LNCaP clone FGC (cell line): ENCODE results near the gene TMEM63A.

Experiments used
- DNase-seq: peaks from one replicate; pipeline ENCODE4 v3.0.0-alpha.2; 2011; ENCODE audit warnings: low read depth
- H3K4me3 ChIP-seq: 2 replicates; pipeline ENCODE4 v1.5.1; 2011; ENCODE audit warnings: mild to moderate bottlenecking, low read depth, low read length, control low read depth
- TF ChIP-seq, protein P1 (sequence below): IDR thresholded peaks from 2 replicates; pipeline ENCODE4 v1.5.1; 2012; ENCODE audit warnings: mild to moderate bottlenecking; ENCODE audit not compliant: control insufficient read depth, insufficient read depth; ENCODE audit errors: extremely low read depth

TMEM63A gene

DNA sequence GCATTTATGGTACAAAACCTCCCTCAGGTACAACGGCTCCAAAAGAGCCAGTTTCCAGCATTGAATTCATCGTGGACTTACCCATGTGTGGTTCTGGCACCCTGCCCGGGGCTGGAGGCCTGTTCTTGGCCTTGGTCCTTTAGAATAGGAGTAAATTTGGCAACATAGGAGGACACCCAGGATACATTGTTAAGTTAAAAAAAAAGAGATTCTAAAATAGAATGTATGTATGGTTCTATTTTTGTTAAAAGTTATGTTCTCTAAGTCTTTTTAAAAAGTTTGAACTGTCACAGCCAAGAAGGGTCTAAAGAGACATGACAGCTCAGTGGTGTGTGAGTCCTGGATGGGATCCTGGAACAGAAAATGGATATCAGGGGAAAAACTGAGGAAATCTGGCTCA lies 46.3 kb downstream of the TMEM63A start:
- DNase-seq: peak; percentile 31
- no peak overlapping the region for H3K4me3 ChIP-seq
- TF ChIP-seq, protein P1, sequence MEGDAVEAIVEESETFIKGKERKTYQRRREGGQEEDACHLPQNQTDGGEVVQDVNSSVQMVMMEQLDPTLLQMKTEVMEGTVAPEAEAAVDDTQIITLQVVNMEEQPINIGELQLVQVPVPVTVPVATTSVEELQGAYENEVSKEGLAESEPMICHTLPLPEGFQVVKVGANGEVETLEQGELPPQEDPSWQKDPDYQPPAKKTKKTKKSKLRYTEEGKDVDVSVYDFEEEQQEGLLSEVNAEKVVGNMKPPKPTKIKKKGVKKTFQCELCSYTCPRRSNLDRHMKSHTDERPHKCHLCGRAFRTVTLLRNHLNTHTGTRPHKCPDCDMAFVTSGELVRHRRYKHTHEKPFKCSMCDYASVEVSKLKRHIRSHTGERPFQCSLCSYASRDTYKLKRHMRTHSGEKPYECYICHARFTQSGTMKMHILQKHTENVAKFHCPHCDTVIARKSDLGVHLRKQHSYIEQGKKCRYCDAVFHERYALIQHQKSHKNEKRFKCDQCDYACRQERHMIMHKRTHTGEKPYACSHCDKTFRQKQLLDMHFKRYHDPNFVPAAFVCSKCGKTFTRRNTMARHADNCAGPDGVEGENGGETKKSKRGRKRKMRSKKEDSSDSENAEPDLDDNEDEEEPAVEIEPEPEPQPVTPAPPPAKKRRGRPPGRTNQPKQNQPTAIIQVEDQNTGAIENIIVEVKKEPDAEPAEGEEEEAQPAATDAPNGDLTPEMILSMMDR: no peak

DNA sequence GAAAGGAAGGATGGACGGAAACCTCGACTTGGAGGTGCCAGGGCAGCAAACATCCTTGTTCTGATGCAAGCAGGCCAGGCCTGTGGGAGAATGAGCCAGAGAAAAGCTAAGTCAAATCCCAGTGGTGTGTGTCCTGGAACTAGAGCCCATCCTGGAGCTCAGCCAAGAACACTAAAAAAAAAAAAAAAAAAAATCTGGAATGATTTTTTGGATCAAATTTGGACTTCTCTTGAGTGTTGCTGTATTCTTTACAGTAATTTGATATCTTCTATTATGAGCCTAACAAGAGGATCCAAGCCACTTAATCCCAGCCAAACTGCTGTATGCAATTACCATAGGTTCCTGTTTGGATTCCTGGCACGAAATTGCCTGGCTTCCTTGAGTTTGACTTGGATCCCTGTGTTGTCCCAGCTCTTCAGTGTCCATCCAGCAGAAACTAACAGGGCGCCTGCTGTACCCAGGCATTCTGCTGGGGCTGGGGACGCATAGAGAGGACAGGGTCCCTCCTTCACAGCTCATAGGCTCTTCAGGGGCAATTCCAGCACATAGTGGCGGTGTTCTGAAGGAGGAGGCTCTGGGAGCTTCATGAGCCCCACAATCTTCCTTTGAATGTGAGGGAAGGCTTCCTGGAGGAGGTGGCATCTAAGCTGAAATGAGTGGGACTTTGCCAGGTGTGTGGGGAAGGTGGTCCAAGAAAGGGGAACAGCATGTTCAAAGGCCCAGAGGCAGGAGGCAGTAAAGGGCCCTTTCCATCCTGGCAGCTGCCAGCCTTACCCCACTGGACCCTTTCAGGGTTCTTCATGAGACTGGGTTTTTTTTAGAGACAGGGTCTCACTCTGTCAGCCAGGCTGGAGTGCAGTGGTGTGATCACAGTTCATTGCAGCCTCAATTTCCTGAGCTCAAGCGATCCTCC lies 47.5 kb downstream of the TMEM63A start:
- no peak overlapping the region for H3K4me3 ChIP-seq
- TF ChIP-seq, protein P1: no peak
- peak; percentile 98 for DNase-seq

DNA sequence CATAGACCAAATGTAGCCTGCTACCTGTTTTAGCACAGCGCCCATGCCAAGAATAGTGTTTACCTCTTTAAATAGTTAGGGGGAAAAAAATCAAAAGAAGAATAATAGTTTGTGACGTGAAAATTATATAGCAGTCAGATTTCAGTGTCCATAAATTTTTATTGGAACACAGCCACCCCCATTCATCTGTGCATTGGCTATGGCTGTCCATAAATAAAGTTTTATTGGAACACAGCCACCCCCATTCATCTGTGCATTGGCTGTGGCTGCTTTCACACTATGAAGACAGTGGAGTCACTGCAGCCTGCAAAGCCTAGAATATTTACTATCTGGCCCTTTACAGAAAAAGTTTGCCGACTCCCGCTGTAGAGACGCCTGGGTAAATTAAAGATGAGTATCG lies 51.3 kb downstream of the TMEM63A start:
- H3K4me3 ChIP-seq: no peak overlapping the region
- TF ChIP-seq, protein P1: no peak
- peak; percentile 59 for DNase-seq

DNA sequence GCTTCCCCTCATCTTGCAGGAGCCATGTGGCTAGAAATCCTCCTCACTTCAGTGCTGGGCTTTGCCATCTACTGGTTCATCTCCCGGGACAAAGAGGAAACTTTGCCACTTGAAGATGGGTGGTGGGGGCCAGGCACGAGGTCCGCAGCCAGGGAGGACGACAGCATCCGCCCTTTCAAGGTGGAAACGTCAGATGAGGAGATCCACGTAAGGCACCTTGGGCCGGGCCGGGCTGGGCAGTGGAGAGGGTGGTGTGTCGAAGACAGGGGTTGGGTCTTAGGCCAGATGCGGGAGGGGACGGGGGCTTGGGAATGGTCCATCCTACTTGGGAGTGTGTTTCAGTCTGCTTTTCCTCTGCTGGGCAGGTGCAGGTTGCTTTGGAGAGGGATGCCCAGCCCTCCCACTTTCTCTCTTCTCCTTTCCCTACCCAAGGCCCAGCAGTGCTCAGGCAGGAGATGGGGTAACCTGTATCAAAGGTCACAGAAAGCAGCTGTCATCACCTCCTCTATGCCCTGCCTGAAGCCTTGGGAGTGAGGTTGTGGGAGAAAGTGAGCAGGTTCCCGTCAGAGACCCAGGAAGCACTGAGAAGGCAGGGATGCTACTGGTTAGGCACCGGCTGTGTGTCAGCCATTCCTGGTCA lies 53.4 kb downstream of the TMEM63A start:
- TF ChIP-seq, protein P1: no peak
- no peak for DNase-seq

DNA sequence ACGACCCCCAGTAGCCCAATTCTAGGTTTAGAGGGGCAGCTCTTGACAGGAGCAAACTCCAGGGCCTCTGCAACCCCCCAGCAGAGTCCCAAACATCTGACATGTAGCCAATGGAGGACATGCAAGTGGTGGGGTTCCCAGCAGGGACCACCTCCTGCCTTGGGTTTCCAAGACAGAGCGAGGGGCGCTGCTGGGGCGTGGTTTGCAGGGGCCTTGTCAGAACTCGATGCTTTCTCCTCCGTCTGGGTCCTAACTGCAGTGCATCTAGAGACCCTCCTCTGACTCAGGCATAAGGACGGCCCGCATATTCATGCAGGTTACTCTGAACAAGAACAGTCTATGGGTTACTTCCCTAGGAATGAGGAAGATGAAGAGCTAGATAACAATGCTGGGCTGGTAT lies 55.1 kb downstream of the TMEM63A start:
- TF ChIP-seq, protein P1: no peak
- H3K4me3 ChIP-seq: no peak overlapping the region
- no peak for DNase-seq

More for the DNA sequence above, 53.4 kb downstream of the TMEM63A start:
- H3K4me3 ChIP-seq: no peak overlapping the region

DNA sequence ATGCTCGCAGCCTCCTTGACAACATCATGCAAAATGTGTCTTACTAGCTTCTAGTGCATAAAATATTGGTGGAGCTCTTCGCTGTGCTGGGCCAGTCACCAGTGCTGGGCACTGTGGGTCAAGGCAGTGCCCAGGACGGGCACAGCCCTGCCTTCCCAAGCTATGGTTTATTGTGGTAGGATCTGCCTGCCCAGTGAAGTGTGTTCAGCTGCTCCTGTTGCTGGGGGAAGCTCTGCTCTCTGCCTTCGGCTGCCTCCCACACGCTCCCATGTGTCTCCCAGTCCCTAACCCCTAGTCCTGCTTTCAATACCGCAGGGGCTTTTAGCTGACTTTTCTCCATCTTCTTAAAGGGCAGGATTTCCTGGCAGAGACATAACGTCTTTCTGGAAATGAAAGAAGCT lies 56.6 kb downstream of the TMEM63A start:
- TF ChIP-seq, protein P1: no peak
- no peak overlapping the region for H3K4me3 ChIP-seq
- no peak for DNase-seq
